HAP-1 (cell line): ENCODE measurements around the gene PRDM16.

Experiments used
- DNase-seq, 2 experiments: peaks; one replicate each; pipeline ENCODE4 v3.0.0-alpha.2; 2016 to 2020; ENCODE audit warnings: low spot score in 2 of 2
- H3K27me3 ChIP-seq: fragments of 250-450 bp; sonication (Bioruptor Pico); 2 replicates; pipeline ENCODE4 v1.5.1; 2020; ENCODE audit warnings: low read depth, mild to moderate bottlenecking, moderate library complexity
- H3K36me3 ChIP-seq: fragments of 250-450 bp; sonication (Bioruptor Pico); replicated peaks from 2 replicates; pipeline ENCODE4 v1.5.1; 2020; ENCODE audit warnings: mild to moderate bottlenecking
- H3K4me1 ChIP-seq: fragments of 250-450 bp; sonication (Bioruptor Pico); 2 replicates; pipeline ENCODE4 v1.5.1; 2020; ENCODE audit warnings: mild to moderate bottlenecking
- H3K4me3 ChIP-seq: fragments of 250-450 bp; sonication (Bioruptor Pico); 2 replicates; pipeline ENCODE4 v1.5.1; 2020; ENCODE audit warnings: mild to moderate bottlenecking, moderate library complexity
- H3K9me3 ChIP-seq: fragments of 250-450 bp; sonication (Bioruptor Pico); 2 replicates; pipeline ENCODE4 v1.5.1; 2020; ENCODE audit warnings: mild to moderate bottlenecking, moderate library complexity
- in situ Hi-C: fragments of 300-500 bp; cut with MboI; formaldehyde crosslinking; loops from 3 replicates; pipeline ENCODE4 v1.14.3; 2020; ENCODE audit warnings: low sequenced_read_pairs, inconsistent platforms, mixed read lengths

Gene PRDM16

GRCh38 chr1:3054474-3054873 lies 14.5 kb upstream of the PRDM16 start:
- DNase-seq, result no peak
- Histone ChIP-seq H3K9me3 (no peaks in the 10 kb centered on the region), H3K27me3 (peaks cover 29% of the 10 kb centered on the region), H3K4me3 (no peak overlapping the region), H3K36me3 (no peaks in the 10 kb centered on the region), H3K4me1 (no peaks in the 10 kb centered on the region)
- in situ Hi-C loops, result no loop called here

GRCh38 chr1:3055051-3055450 lies 14.0 kb upstream of the PRDM16 start:
- DNase-seq, result no peak
- Histone ChIP-seq H3K36me3 (no peaks in the 10 kb centered on the region), H3K27me3 (peaks cover 29% of the 10 kb centered on the region), H3K9me3 (no peaks in the 10 kb centered on the region), H3K4me3 (no peak overlapping the region), H3K4me1 (no peaks in the 10 kb centered on the region)
- in situ Hi-C loops, result no loop called here

- in situ Hi-C loops, result no loop called here
- Histone ChIP-seq H3K9me3 (no peaks in the 10 kb centered on the region), H3K4me3 (no peak overlapping the region), H3K36me3 (no peaks in the 10 kb centered on the region), H3K27me3 (peaks cover 40% of the 10 kb centered on the region), H3K4me1 (no peaks in the 10 kb centered on the region)
- no peak for DNase-seq
Measured at GRCh38 chr1:3056641-3057040, 12.4 kb upstream of the PRDM16 start.

GRCh38 chr1:3058263-3059030 lies 10.6 kb upstream of the PRDM16 start:
- Histone ChIP-seq H3K27me3 (peaks cover 40% of the 10 kb centered on the region), H3K36me3 (no peaks in the 10 kb centered on the region), H3K4me3 (no peak overlapping the region), H3K4me1 (no peaks in the 10 kb centered on the region), H3K9me3 (no peaks in the 10 kb centered on the region)
- DNase-seq, result no peak
- in situ Hi-C loops, result no loop called here

- Histone ChIP-seq H3K9me3 (no peaks in the 10 kb centered on the region), H3K36me3 (no peaks in the 10 kb centered on the region), H3K27me3 (peaks cover 31% of the 10 kb centered on the region), H3K4me3 (no peak overlapping the region), H3K4me1 (no peaks in the 10 kb centered on the region)
- no peak for DNase-seq
- in situ Hi-C loops, result no loop called here
Measured at GRCh38 chr1:3060127-3060526, 8.9 kb upstream of the PRDM16 start.

- Histone ChIP-seq H3K9me3 (no peaks in the 10 kb centered on the region), H3K4me1 (no peaks in the 10 kb centered on the region), H3K27me3 (peaks cover 28% of the 10 kb centered on the region), H3K36me3 (no peaks in the 10 kb centered on the region), H3K4me3 (no peak overlapping the region)
- in situ Hi-C loops, result no loop called here
- no peak for DNase-seq
Measured at GRCh38 chr1:3060601-3061551, 8.1 kb upstream of the PRDM16 start.

GRCh38 chr1:3061566-3061965 lies 7.4 kb upstream of the PRDM16 start:
- H3K36me3 ChIP-seq, result no peaks in the 10 kb centered on the region
- H3K4me3 ChIP-seq, result no peak overlapping the region
- peaks cover 28% of the 10 kb centered on the region for H3K27me3 ChIP-seq
- in situ Hi-C loops, result no loop called here
- no peaks in the 10 kb centered on the region for H3K9me3 ChIP-seq
- no peaks in the 10 kb centered on the region for H3K4me1 ChIP-seq
- no peak for DNase-seq

- Histone ChIP-seq H3K4me1 (no peaks in the 10 kb centered on the region), H3K9me3 (no peaks in the 10 kb centered on the region), H3K4me3 (no peak overlapping the region), H3K27me3 (peaks cover 27% of the 10 kb centered on the region), H3K36me3 (no peaks in the 10 kb centered on the region)
- in situ Hi-C loops, result no loop called here
- no peak for DNase-seq
Measured at GRCh38 chr1:3061981-3062615, 6.9 kb upstream of the PRDM16 start.

- in situ Hi-C loops, result no loop called here
- no peak overlapping the region for H3K4me3 ChIP-seq
- peaks cover 21% of the 10 kb centered on the region for H3K27me3 ChIP-seq
- H3K36me3 ChIP-seq, result no peaks in the 10 kb centered on the region
- H3K9me3 ChIP-seq, result no peaks in the 10 kb centered on the region
- no peaks in the 10 kb centered on the region; the same call in 1 of the 2 replicates for H3K4me1 ChIP-seq
- no peak for DNase-seq
Measured at GRCh38 chr1:3062616-3063378, 6.2 kb upstream of the PRDM16 start.

- in situ Hi-C loops, result no loop called here
- Histone ChIP-seq H3K4me3 (no peak overlapping the region), H3K36me3 (no peaks in the 10 kb centered on the region), H3K4me1 (no peaks in the 10 kb centered on the region; the same call in 1 of the 2 replicates), H3K9me3 (no peaks in the 10 kb centered on the region), H3K27me3 (peaks cover 19% of the 10 kb centered on the region)
- no peak for DNase-seq
Measured at GRCh38 chr1:3063379-3064295, 5.4 kb upstream of the PRDM16 start.

- no peak for DNase-seq
- Histone ChIP-seq H3K4me3 (no peak overlapping the region), H3K9me3 (no peaks in the 10 kb centered on the region), H3K4me1 (no peaks in the 10 kb centered on the region; the same call in 1 of the 2 replicates), H3K27me3 (peaks cover 12% of the 10 kb centered on the region), H3K36me3 (no peaks in the 10 kb centered on the region)
- in situ Hi-C loops, result no loop called here
Measured at GRCh38 chr1:3064296-3064850, 4.6 kb upstream of the PRDM16 start.

- Histone ChIP-seq H3K27me3 (peaks cover 11% of the 10 kb centered on the region), H3K9me3 (no peaks in the 10 kb centered on the region), H3K4me3 (no peak overlapping the region), H3K36me3 (no peaks in the 10 kb centered on the region), H3K4me1 (no peaks in the 10 kb centered on the region; the same call in 1 of the 2 replicates)
- DNase-seq, result no peak
- in situ Hi-C loops, result no loop called here
Measured at GRCh38 chr1:3064901-3065300, 4.1 kb upstream of the PRDM16 start.
